ENCODE measurements around the gene ATOH8. TPM values are rescaled to one million over a fixed set of nuclear protein-coding genes. Genes with fewer than 3 reads are reported as not detected.

Gene ATOH8
- total and polyA plus RNA-seq, 10 of the 15 experiments (the other 5 are each of a cell fraction or from before 2014, with no cell fraction given) = 0.03 to 0.60 TPM; not detected in 8

DNA sequence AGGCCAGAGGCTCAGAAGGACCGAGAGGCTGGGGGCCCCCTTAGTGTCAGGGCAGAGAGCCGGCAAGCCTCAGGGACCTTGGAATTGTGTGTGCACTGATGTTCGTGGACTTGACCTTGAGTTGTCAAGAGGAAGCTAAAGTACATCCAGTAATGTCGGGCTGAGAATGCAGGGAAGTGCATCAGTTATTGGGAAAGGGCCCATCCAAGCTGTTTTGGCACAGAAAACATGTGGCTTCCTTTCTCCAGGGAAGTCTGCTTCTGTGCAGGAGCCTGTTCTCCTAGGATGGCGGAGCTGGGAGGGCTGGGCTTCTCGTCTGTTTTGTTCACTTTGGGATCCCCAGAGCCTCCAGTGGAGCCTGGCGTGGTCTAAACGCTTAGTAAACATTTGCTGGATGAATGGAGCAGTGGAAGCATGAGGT lies 23.7 kb downstream of the ATOH8 start (continued):
- TF ChIP-seq, protein P1, sequence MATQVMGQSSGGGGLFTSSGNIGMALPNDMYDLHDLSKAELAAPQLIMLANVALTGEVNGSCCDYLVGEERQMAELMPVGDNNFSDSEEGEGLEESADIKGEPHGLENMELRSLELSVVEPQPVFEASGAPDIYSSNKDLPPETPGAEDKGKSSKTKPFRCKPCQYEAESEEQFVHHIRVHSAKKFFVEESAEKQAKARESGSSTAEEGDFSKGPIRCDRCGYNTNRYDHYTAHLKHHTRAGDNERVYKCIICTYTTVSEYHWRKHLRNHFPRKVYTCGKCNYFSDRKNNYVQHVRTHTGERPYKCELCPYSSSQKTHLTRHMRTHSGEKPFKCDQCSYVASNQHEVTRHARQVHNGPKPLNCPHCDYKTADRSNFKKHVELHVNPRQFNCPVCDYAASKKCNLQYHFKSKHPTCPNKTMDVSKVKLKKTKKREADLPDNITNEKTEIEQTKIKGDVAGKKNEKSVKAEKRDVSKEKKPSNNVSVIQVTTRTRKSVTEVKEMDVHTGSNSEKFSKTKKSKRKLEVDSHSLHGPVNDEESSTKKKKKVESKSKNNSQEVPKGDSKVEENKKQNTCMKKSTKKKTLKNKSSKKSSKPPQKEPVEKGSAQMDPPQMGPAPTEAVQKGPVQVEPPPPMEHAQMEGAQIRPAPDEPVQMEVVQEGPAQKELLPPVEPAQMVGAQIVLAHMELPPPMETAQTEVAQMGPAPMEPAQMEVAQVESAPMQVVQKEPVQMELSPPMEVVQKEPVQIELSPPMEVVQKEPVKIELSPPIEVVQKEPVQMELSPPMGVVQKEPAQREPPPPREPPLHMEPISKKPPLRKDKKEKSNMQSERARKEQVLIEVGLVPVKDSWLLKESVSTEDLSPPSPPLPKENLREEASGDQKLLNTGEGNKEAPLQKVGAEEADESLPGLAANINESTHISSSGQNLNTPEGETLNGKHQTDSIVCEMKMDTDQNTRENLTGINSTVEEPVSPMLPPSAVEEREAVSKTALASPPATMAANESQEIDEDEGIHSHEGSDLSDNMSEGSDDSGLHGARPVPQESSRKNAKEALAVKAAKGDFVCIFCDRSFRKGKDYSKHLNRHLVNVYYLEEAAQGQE (IDR thresholded peaks at IDR 0.05; ENCODE audit: low read depth, low read length) = no peak
- TF ChIP-seq, protein P2, sequence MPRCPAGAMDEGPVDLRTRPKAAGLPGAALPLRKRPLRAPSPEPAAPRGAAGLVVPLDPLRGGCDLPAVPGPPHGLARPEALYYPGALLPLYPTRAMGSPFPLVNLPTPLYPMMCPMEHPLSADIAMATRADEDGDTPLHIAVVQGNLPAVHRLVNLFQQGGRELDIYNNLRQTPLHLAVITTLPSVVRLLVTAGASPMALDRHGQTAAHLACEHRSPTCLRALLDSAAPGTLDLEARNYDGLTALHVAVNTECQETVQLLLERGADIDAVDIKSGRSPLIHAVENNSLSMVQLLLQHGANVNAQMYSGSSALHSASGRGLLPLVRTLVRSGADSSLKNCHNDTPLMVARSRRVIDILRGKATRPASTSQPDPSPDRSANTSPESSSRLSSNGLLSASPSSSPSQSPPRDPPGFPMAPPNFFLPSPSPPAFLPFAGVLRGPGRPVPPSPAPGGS (IDR thresholded peaks at IDR 0.05; ENCODE audit: borderline replicate concordance, insufficient read depth, low read depth, low read length, poor library complexity, severe bottlenecking) = no peak
- TF ChIP-seq NFXL1 (IDR thresholded peaks at IDR 0.05; ENCODE audit: borderline replicate concordance) (no peak), FOXK2 (IDR thresholded peaks at IDR 0.05) (no peak), SMAD5 (IDR thresholded peaks at IDR 0.05; ENCODE audit: low read depth) (no peak), NFYA (IDR thresholded peaks at IDR 0.05; ENCODE audit: borderline replicate concordance, low read depth, low read length) (no peak), PAX8 (IDR thresholded peaks at IDR 0.05) (no peak), JUNB (IDR thresholded peaks at IDR 0.05) (no peak), MYB (IDR thresholded peaks at IDR 0.05; ENCODE audit: borderline replicate concordance, low read depth, low read length) (no peak), DPF2 (IDR thresholded peaks at IDR 0.05) (no peak), MTA2 (IDR thresholded peaks at IDR 0.05; ENCODE audit: low read depth) (no peak), STAT3 (IDR thresholded peaks at IDR 0.05; ENCODE audit: low read depth, low read length) (no peak), BCL11A (IDR thresholded peaks at IDR 0.05; ENCODE audit: low read depth, low read length) (no peak)
- TF ChIP-seq, protein P3, sequence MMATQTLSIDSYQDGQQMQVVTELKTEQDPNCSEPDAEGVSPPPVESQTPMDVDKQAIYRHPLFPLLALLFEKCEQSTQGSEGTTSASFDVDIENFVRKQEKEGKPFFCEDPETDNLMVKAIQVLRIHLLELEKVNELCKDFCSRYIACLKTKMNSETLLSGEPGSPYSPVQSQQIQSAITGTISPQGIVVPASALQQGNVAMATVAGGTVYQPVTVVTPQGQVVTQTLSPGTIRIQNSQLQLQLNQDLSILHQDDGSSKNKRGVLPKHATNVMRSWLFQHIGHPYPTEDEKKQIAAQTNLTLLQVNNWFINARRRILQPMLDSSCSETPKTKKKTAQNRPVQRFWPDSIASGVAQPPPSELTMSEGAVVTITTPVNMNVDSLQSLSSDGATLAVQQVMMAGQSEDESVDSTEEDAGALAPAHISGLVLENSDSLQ (IDR thresholded peaks at IDR 0.05) = no peak
